Activated naive CD8-positive, alpha-beta T cell treated with anti-CD3 and anti-CD28 coated beads for 36 hours (primary cell): ENCODE results near the gene PATJ. TPM values are rescaled to one million over a fixed set of nuclear protein-coding genes. Genes with fewer than 3 reads are reported as not detected.

Experiments used
- DNase-seq: peaks from one replicate; pipeline ENCODE4 v3.0.0; 2021
- H3K27ac Mint-ChIP-seq: one replicate; pipeline ENCODE4 v1.8.0; 2022; ENCODE audit warnings: mild to moderate bottlenecking, moderate library complexity, mixed read lengths
- H3K27me3 Mint-ChIP-seq: one replicate; pipeline ENCODE4 v1.8.0; 2022; ENCODE audit warnings: mild to moderate bottlenecking, mixed read lengths
- H3K36me3 Mint-ChIP-seq: one replicate; pipeline ENCODE4 v1.8.0; 2021; ENCODE audit warnings: mild to moderate bottlenecking, mixed read lengths
- H3K4me1 Mint-ChIP-seq: one replicate; pipeline ENCODE4 v1.8.0; 2021; ENCODE audit warnings: mixed read lengths
- H3K4me3 Mint-ChIP-seq: one replicate; pipeline ENCODE4 v1.8.0; 2022; ENCODE audit warnings: mild to moderate bottlenecking, moderate library complexity, mixed read lengths
- H3K9me3 Mint-ChIP-seq: one replicate; pipeline ENCODE4 v1.8.0; 2022; ENCODE audit warnings: mixed read lengths
- total RNA-seq, 2 experiments: library from RNA; stranded (reverse); gene quantifications; one replicate each; pipeline ENCODE4 v1.2.3, GENCODE V29; 2021

Gene PATJ
- total RNA-seq, 2 experiments from 2014 or later, result 6.8 to 8.9 TPM

DNA sequence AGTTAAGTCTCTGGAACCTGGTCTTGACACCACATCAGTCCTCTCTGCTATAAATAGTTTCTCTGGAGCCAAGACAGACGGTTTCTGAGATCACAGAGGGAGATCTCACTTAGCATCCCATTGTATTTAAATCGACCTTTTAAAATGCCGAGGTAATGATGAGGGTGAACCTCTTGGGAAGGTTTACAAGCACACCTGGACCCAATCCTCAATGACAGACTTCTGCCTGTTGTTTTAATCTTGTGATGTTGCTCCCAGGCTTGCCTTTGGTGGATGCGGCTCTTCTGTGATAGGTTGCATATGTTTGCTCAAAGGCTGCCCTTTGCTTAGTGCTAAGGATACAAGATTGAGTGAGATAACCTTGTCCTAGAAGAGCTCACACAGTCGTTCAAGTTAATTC is 347.7 kb downstream of the PATJ start:
- no peaks in the 10 kb centered on the region for H3K9me3 Mint-ChIP-seq
- DNase-seq, result no peak
- H3K36me3 Mint-ChIP-seq, result peaks cover 2% of the 10 kb centered on the region
- H3K4me1 Mint-ChIP-seq, result no peaks in the 10 kb centered on the region
- no peak overlapping the region for H3K27ac Mint-ChIP-seq
- H3K4me3 Mint-ChIP-seq, result no peak overlapping the region
- H3K27me3 Mint-ChIP-seq, result no peaks in the 10 kb centered on the region

DNA sequence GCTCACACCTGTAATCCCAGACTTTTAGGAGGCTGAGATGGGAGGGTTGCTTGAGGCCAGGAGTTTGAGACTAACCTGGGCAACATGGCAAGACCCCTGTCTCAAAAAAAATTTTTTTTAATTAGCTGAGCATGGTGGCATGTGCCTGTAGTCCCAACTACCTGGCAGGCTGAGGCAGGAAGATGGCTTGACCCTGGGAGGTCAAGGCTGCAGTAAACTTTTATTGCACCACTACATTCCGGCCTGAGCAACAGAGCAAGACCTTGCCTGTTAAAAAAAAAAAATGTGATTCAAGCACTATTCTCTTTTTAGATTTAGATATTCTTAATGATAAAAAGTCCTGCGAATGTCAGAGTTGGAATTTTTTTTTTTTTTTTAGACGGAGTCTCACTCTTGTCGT is 349.8 kb downstream of the PATJ start:
- Mint-ChIP-seq H3K4me3 (no peak overlapping the region), H3K36me3 (peaks cover 7% of the 10 kb centered on the region), H3K4me1 (no peaks in the 10 kb centered on the region), H3K9me3 (no peaks in the 10 kb centered on the region), H3K27ac (no peak overlapping the region), H3K27me3 (no peaks in the 10 kb centered on the region)
- DNase-seq, result no peak

DNA sequence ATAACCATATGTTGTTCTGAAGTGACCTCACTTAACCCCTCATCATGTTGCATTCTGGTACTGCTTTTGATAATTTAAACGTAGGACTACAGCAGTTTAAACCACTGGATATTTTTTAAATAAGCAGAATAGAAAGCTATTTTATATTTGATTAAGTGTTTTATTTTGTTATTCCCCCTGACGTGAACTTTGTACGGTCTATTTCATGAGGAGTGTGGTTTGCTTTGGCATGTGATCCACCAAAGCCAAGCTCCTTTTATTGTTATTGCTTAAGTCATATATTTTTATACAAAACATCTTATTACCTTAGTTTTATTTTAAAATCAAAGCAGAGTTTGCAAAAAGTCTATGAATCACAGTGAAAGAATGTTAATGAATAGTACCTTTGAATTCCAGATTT is 351.0 kb downstream of the PATJ start:
- Mint-ChIP-seq H3K4me1 (no peaks in the 10 kb centered on the region), H3K27ac (no peak overlapping the region), H3K36me3 (peaks cover 8% of the 10 kb centered on the region), H3K4me3 (no peak overlapping the region), H3K9me3 (peaks cover 2% of the 10 kb centered on the region), H3K27me3 (no peaks in the 10 kb centered on the region)
- DNase-seq, result no peak

DNA sequence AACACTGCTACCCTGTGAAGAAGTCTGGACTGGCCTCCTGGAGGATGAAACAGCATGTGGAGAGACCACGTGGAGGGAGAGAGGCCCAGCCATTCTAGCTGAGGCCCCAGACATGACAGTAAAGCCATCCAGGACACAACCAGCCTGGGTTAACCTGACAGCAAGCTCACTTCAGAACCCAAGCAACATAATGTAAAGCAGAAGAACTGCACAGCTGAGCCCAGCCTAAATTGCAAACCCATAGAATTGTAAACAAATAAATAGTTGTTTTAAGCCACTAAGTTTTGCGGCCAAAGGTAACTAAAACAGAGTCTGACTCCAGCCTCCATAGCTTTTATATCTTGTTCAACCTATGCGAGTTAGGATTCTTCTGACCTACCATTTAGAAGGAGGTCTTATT is 355.2 kb downstream of the PATJ start:
- DNase-seq, result no peak
- Mint-ChIP-seq H3K27ac (no peak overlapping the region), H3K9me3 (peaks cover 2% of the 10 kb centered on the region), H3K4me3 (no peak overlapping the region), H3K36me3 (peaks cover 21% of the 10 kb centered on the region), H3K27me3 (no peaks in the 10 kb centered on the region), H3K4me1 (no peaks in the 10 kb centered on the region)

DNA sequence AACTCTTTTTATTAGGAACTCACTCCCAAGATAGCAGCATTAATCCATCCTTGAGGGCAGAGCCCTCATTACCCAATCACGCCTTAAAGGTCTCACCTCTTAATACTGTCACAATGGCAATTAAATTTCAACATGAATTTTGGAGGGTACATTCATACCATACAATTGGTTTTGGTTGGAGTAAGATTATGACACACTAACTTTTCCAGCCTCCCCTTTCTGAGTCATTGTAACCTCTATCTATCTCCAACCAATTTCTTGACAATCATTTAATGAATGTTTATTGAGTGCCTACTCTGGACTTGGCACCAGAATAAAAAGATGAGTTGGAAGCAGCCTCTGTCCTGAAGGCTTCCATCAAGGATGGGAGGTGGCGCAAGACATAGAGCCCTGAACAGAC is 358.2 kb downstream of the PATJ start:
- H3K4me1 Mint-ChIP-seq, result no peaks in the 10 kb centered on the region
- peaks cover 21% of the 10 kb centered on the region for H3K36me3 Mint-ChIP-seq
- H3K27ac Mint-ChIP-seq, result no peak overlapping the region
- H3K27me3 Mint-ChIP-seq, result no peaks in the 10 kb centered on the region
- peaks cover 2% of the 10 kb centered on the region for H3K9me3 Mint-ChIP-seq
- no peak overlapping the region for H3K4me3 Mint-ChIP-seq
- DNase-seq, result no peak

DNA sequence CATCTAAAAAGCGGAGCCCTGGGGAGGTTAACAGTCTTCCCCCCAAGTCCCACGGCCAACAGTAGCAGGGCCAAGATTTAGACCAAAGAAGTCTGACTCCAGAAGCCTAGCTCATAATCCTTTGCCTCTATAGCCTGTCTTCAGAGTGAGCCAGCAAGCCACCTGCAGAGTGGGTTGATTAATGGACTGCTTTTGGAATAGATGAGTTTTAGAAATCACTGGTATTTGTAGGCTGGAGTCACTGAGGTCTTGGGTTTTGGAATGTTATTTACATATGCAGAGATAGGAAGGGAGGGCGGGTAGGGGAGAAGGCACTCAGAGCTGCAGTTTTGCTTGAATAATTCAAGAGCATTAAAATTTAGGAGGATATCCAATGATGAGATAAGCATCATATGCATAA is 361.6 kb downstream of the PATJ start:
- no peak overlapping the region for H3K27ac Mint-ChIP-seq
- peaks cover 13% of the 10 kb centered on the region for H3K36me3 Mint-ChIP-seq
- no peaks in the 10 kb centered on the region for H3K27me3 Mint-ChIP-seq
- H3K4me3 Mint-ChIP-seq, result no peak overlapping the region
- DNase-seq, result no peak
- no peaks in the 10 kb centered on the region for H3K4me1 Mint-ChIP-seq
- no peaks in the 10 kb centered on the region for H3K9me3 Mint-ChIP-seq

DNA sequence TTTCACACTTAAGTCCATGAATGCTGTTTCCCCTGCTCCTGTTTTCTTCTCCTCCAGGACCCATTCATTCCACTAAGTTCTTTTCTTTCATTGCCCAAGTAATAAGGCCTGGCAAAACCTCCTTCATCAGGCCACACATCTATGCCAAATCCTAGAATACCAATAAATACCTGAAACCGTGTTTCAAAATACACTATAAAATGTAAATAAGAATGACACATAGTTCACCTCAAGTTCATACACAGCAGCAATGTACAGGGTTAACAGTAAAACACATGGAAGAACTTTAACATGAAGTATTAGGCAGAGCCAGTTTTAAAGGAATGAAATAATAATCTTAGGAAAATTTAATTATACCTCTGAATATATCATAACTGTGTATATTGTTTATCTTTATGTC is 365.6 kb downstream of the PATJ start:
- Mint-ChIP-seq H3K4me3 (no peak overlapping the region), H3K4me1 (no peaks in the 10 kb centered on the region), H3K27ac (no peak overlapping the region), H3K27me3 (no peaks in the 10 kb centered on the region), H3K36me3 (peaks cover 1% of the 10 kb centered on the region), H3K9me3 (no peaks in the 10 kb centered on the region)
- no peak for DNase-seq

DNA sequence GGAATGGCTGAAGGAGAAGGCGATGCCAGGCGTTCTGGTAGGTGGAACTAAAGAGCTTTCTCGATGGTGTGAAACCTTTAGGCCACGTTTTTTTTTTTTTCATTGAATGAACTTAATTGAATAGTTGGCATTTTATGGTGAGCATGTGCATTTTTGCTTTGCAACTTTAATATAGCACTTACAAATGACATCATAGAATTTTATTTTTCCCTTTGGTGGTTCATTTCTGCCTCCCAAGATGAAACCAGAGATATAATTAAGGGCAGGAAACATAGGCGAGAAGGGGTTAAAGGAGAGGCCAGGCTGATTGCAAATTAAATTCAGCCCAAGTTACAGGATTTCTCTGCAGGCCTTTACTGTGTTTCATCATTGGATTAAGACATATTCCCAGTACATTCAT is 366.8 kb downstream of the PATJ start:
- DNase-seq, result no peak
- Mint-ChIP-seq H3K27ac (no peak overlapping the region), H3K9me3 (no peaks in the 10 kb centered on the region), H3K4me3 (no peak overlapping the region), H3K4me1 (no peaks in the 10 kb centered on the region), H3K27me3 (no peaks in the 10 kb centered on the region), H3K36me3 (peaks cover 1% of the 10 kb centered on the region)

DNA sequence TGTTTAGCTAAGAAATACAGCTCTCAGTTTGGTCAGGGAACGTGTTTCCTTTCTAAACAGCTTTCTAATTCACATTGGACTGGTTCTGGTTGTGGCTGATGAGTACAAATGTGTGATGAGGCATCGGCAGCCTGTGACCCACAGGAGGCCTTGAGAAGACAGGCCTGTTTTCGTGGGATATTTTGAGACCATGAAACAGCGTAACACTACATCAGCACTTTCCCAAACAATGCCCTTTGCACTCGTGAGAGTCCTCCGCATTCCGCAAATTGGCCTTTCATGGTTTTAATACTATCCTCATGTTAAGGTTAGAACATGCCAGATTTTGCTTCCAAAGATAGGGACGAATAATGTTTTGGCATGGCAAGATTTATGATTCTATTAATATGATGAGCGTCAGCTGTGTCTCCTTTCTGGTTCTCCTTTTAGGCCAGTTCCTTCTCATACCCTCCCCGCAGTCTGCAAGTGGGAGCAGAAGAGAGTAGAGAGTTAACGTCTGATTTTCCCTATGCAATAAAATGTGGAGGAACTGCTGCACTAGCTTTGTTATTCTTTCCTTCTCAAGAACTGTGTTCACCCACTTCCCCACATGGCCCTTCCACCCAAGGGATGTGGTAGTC is 368.0 kb downstream of the PATJ start:
- Mint-ChIP-seq H3K36me3 (peaks cover 1% of the 10 kb centered on the region), H3K27ac (no peak overlapping the region), H3K9me3 (no peaks in the 10 kb centered on the region), H3K27me3 (no peaks in the 10 kb centered on the region), H3K4me3 (no peak overlapping the region), H3K4me1 (no peaks in the 10 kb centered on the region)
- no peak for DNase-seq

DNA sequence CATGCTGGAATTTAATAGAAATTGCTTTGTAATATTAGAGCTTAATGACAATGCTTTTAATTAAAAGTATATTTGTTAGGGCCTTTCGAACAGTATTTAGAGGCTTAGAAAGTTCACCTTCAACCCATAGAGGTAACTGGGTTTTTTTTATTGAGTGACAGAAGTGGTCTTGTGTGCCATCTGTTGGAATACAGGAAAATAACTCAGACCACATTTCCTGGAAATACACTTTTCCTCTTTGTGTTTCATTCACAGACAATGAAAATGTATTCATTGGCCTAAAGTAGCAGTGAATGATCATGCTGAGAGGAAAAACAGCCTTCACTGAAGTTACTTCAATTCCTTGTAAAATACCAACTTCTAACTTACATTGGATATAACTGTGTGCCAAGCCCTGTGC is 368.8 kb downstream of the PATJ start:
- no peaks in the 10 kb centered on the region for H3K4me1 Mint-ChIP-seq
- DNase-seq, result no peak
- H3K9me3 Mint-ChIP-seq, result no peaks in the 10 kb centered on the region
- H3K27me3 Mint-ChIP-seq, result no peaks in the 10 kb centered on the region
- H3K4me3 Mint-ChIP-seq, result no peak overlapping the region
- peaks cover 1% of the 10 kb centered on the region for H3K36me3 Mint-ChIP-seq
- no peak overlapping the region for H3K27ac Mint-ChIP-seq

DNA sequence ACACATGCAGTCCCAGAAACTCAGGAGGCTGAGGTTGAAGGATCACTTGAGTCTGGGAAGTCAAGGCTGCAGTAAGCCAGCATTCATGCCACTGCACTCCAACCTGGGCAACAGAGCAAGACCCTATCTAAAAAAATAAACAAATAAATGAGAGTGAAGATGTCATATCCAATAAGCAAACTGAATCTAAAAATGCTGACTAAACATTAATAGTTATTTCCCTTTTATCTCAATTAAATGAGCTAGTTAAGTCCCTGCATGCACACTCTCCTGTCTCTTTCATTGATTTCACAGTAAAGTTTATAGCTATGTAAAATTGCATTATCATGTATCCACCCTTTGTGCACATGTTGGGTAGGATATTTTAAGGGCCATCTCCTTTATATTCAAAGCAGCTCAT is 371.2 kb downstream of the PATJ start:
- Mint-ChIP-seq H3K27ac (no peak overlapping the region), H3K27me3 (no peaks in the 10 kb centered on the region), H3K9me3 (no peaks in the 10 kb centered on the region), H3K36me3 (peaks cover 4% of the 10 kb centered on the region), H3K4me1 (no peaks in the 10 kb centered on the region), H3K4me3 (no peak overlapping the region)
- no peak for DNase-seq

DNA sequence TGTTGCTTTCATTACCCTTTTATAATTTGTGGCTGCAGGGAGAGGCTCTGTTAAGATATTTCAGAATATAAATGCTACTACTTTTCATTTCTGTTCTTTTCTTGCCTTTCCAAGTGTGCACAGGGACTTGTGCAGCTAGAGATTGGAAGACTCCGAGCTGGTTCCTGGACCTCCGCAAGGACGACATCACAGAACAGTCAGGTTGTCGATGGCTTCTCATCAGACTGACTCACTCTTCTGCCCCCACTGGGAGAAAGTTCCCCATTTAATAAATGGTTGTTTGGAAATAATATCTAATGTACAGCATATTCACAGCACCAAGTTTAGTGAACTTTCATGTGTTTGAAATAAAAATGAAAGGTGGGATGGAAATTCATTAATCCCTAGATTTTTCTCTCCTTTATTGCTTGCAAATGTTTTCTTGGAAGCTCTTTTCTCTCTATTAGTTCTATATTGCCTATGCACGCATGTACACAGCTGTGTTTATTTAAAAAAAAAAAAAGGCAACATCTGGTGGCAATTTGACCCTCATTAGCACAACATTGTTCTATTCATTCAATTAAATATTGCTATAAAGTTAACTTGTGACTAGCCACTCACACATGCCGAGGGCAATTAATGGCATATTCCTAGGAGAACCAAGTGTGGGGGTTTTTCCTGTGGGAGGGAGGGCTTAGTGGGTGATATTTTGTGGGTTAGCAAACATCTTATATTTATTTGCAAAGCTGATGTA is 374.9 kb downstream of the PATJ start:
- H3K27me3 Mint-ChIP-seq, result no peaks in the 10 kb centered on the region
- H3K27ac Mint-ChIP-seq, result no peak overlapping the region
- no peak overlapping the region for H3K4me3 Mint-ChIP-seq
- H3K9me3 Mint-ChIP-seq, result no peaks in the 10 kb centered on the region
- no peak for DNase-seq
- no peaks in the 10 kb centered on the region for H3K4me1 Mint-ChIP-seq
- H3K36me3 Mint-ChIP-seq, result peaks cover 4% of the 10 kb centered on the region

DNA sequence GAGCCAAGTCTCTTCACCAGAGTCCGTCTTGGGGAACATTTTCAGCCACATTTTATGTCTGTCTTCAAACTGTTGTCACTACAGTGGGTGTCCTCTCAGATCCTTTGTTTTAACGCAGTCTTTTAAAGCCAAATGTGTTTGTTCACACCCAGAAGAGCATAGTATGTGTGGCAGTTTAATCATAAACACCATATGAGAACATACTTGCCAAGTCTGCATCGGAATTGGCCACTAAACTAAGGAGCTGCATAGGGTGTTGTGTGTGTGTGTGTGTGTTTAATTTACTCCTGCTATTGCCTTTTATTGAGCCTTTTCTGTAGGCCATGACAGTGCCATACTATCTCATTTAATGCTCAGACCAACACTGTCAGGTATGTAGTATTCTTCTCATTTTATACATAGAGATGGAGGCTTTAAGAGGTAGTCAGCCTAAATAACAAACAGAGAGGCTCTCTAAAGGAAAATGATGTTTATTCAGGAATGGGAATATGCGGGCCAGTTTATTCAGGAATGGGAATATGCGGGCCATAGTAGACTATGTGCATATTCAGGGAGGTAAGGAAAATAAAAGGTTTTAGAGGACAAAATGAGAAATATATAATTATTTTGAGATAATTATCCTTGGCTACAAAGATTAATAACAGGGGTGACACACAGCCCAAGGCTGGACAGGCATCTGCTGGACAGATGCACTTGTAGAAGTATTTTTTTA is 384.5 kb downstream of the PATJ start:
- Mint-ChIP-seq H3K36me3 (no peaks in the 10 kb centered on the region), H3K27me3 (no peaks in the 10 kb centered on the region), H3K27ac (no peak overlapping the region), H3K4me3 (no peak overlapping the region), H3K4me1 (no peaks in the 10 kb centered on the region), H3K9me3 (no peaks in the 10 kb centered on the region)
- no peak for DNase-seq

DNA sequence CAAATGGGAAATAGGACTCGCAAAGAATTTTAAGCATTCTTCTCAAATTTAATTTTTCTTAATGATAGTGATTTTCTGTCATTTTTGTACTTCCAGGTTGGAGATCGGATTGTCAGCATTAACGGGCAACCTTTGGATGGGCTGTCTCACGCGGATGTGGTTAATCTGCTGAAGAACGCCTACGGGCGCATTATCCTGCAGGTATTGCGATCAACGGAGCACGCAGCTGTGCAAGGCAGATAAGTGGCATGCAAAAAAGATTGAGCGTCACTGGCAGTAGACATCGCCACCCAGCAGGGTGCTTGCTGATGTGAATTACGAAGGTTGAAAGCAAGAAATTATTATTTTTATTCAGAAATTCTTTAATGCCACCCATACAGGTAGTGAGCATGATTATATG is 386.5 kb downstream of the PATJ start:
- no peaks in the 10 kb centered on the region for H3K9me3 Mint-ChIP-seq
- H3K4me3 Mint-ChIP-seq, result no peak overlapping the region
- H3K36me3 Mint-ChIP-seq, result no peaks in the 10 kb centered on the region
- H3K27me3 Mint-ChIP-seq, result no peaks in the 10 kb centered on the region
- DNase-seq, result no peak
- H3K27ac Mint-ChIP-seq, result no peak overlapping the region
- no peaks in the 10 kb centered on the region for H3K4me1 Mint-ChIP-seq

DNA sequence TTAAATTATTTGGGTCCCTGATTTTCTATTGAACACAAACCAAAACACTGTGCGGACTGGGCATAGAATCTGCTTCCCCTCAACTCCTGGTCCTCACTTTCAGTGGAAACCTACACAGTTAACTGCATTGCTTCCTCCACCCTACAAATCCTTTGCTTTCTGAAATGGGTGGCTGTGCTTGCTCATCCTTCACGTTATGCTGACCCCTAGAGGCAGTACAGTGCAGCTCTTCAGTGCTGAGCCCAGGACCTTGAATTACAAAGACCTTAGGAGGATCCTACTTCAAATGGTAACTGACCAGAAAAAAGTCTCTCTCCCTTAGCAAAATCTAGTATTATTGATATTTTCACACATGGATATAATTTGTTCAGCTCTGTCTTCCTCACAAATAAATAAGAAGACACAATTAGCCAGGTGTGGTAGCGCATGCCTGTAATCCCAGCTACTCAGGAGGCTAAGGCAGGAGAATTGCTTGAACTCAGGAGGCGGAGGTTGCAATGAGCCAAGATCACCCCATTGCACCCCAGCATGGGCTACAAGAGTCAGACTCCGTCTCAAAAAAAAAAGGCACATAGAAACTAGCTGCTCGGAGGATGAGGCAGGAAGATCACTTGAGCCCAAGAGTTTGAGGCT is 388.9 kb downstream of the PATJ start:
- Mint-ChIP-seq H3K36me3 (no peaks in the 10 kb centered on the region), H3K27ac (no peak overlapping the region), H3K4me3 (no peak overlapping the region)

More for the DNA sequence above, 388.9 kb downstream of the PATJ start:
- DNase-seq, result peak; percentile 23
- no peaks in the 10 kb centered on the region for H3K9me3 Mint-ChIP-seq
- H3K4me1 Mint-ChIP-seq, result no peaks in the 10 kb centered on the region
- no peaks in the 10 kb centered on the region for H3K27me3 Mint-ChIP-seq
